ENCODE data around the gene NNMT. TPM values are rescaled to one million over a fixed set of nuclear protein-coding genes. Genes with fewer than 3 reads are reported as not detected.

Gene NNMT
- total and polyA plus RNA-seq, 2 donors (not counting 3 experiments of a cell fraction or from before 2014, with no cell fraction given): 330 to 454 TPM

DNA sequence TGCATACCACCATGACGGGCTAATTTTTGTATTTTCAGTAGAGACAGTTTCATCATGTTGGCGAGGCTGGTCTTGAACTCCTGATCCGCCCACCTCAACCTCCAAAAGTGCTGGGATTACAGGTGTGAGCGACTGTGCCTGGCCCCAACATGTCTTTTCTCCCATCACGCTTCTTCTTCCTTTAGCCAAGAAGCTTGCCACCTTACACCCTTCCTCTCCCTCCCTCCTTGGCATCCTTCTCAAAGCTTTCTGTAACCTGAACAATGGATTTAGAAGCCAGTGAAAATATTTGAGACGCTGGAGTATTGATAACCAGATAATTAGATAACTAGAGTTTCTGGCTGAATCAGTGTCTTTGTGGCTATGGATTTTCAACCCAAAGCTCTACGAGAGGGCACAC, 11.3 kb upstream of the NNMT start:
- H4K20me1 ChIP-seq (replicated peaks; ENCODE audit: control insufficient read depth, extremely low read depth, insufficient read depth, low read length): no peaks in the 10 kb centered on the region
- H3K4me3 ChIP-seq (replicated peaks in 1 of 3; ENCODE audit: insufficient read depth in 1 of 3, low read depth in 1 of 3, low read length in 3 of 3): no peak overlapping the region
- no peaks in the 10 kb centered on the region for H3K9me1 ChIP-seq (replicated peaks; ENCODE audit: control insufficient read depth, extremely low read depth, insufficient read depth, low read length)
- H3K4me1 ChIP-seq (ENCODE audit: control insufficient read depth, extremely low read depth, insufficient read depth, low read length): peaks cover 39% of the 10 kb centered on the region
- POLR2A ChIA-PET: no interaction called here
- no peak overlapping the region for H3K9ac ChIP-seq (replicated peaks; ENCODE audit: extremely low read depth, insufficient read depth, low read length)
- TF ChIP-seq FOS (IDR thresholded peaks at IDR 0.05; ENCODE audit: borderline replicate concordance, insufficient read depth, low read length) (no peak), POLR2AphosphoS5 (IDR thresholded peaks at IDR 0.05; ENCODE audit: insufficient read depth, low read depth, low read length) (no peak), JUN (IDR thresholded peaks at IDR 0.05; ENCODE audit: borderline replicate concordance, insufficient read depth, insufficient read length, low read depth) (no peak), MYC (IDR thresholded peaks at IDR 0.05; ENCODE audit: low read depth, low read length) (no peak), EZH2 (IDR thresholded peaks at IDR 0.05; ENCODE audit: borderline replicate concordance, low read depth, low read length, severe bottlenecking) (no peak), GATA2 (IDR thresholded peaks at IDR 0.05; ENCODE audit: insufficient read depth, insufficient read length, low read depth, low read length) (no peak)
- TF ChIP-seq, protein P1, sequence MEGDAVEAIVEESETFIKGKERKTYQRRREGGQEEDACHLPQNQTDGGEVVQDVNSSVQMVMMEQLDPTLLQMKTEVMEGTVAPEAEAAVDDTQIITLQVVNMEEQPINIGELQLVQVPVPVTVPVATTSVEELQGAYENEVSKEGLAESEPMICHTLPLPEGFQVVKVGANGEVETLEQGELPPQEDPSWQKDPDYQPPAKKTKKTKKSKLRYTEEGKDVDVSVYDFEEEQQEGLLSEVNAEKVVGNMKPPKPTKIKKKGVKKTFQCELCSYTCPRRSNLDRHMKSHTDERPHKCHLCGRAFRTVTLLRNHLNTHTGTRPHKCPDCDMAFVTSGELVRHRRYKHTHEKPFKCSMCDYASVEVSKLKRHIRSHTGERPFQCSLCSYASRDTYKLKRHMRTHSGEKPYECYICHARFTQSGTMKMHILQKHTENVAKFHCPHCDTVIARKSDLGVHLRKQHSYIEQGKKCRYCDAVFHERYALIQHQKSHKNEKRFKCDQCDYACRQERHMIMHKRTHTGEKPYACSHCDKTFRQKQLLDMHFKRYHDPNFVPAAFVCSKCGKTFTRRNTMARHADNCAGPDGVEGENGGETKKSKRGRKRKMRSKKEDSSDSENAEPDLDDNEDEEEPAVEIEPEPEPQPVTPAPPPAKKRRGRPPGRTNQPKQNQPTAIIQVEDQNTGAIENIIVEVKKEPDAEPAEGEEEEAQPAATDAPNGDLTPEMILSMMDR (IDR thresholded peaks at IDR 0.05; ENCODE audit: extremely low read depth in 1 of 2, insufficient read depth in 1 of 2, low read depth in 1 of 2, low read length in 2 of 2): no peak
- TF ChIP-seq, protein P2, sequence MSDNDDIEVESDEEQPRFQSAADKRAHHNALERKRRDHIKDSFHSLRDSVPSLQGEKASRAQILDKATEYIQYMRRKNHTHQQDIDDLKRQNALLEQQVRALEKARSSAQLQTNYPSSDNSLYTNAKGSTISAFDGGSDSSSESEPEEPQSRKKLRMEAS (IDR thresholded peaks at IDR 0.05; ENCODE audit: insufficient read depth, insufficient read length): no peak
- H3K9me3 ChIP-seq (replicated peaks; ENCODE audit: control insufficient read depth, insufficient read depth, low read length): no peaks in the 10 kb centered on the region
- dilution Hi-C loops (cut with MboI; ENCODE audit: extremely low pct_ligation_motif_present, low sequenced_read_pairs): no loop called here
- H3K27ac ChIP-seq (ENCODE audit: insufficient read depth, low read depth, low read length): no peak overlapping the region
- BruUV-seq (replicated peaks): no TSS peak
- no peak overlapping the region for H2AFZ ChIP-seq (ENCODE audit: low read depth, low read length)
- no peaks in the 10 kb centered on the region for H3K36me3 ChIP-seq (ENCODE audit: control insufficient read depth in 2 of 2, extremely low read depth in 1 of 2, insufficient read depth in 2 of 2, low read length in 2 of 2)
- H3K4me2 ChIP-seq (ENCODE audit: insufficient read depth, low read length): no peak overlapping the region
- intact Hi-C loops (cut with micrococcal nuclease): loop anchor here (5.0 to 10.0 kb wide), 3 partner anchors 280 to 1220 kb away; partner anchors contain the start of gene CADM1
- DNase-seq (ENCODE audit: low read depth, low spot score) (no peak), FAIRE-seq (no peak)
- no peaks in the 10 kb centered on the region for H3K27me3 ChIP-seq (ENCODE audit: control insufficient read depth in 2 of 2, insufficient read depth in 2 of 2, low read length in 2 of 2)
- no peaks in the 10 kb centered on the region for H3K79me2 ChIP-seq (ENCODE audit: control insufficient read depth, insufficient read depth, low read length)
- CTCF ChIA-PET: no interaction called here

All from endothelial cell of umbilical vein (primary cell).